Gastroesophageal sphincter (tissue), 3 donors: Measurements from ENCODE around the gene ACTN2.

Experiments used
- CTCF ChIP-seq, 4 experiments: fragments of 200-600 bp in 2 of 4; fragments of 450-650 bp in 2 of 4; sonication (generic) in 1 of 4; IDR thresholded peaks; one replicate each; pipeline ENCODE4 v1.5.1; 2017 to 2019; ENCODE audit warnings: antibody characterized with exemption in 4 of 4, mild to moderate bottlenecking in 2 of 4, moderate library complexity in 2 of 4
- POLR2A ChIP-seq, 2 donors: fragments of 450-650 bp; IDR thresholded peaks; one replicate each; pipeline ENCODE4 v1.6.1; 2017; ENCODE audit warnings: antibody characterized with exemption in 2 of 2, mild to moderate bottlenecking in 2 of 2, moderate library complexity in 1 of 2

DNA sequence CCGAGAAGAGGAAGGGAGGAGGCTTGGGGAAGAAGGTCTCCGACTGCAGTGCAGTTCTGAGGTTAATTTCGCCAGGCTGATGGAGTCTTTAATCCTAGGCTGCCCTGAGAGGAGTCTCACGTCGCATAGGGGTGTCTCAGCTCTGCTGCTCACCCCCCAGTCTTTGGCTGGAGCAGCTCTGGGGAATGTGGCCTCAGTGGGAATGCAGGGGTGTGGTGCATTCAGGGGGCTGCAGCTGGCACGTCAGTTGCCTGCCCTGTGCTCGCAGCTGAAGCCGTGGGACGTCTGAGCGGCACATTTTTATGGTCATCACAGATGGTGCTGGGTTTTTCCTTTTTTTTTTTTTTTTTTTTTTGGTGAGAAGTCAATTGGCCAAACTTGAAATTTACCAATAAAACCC is 38.2 kb downstream of the ACTN2 start:
- TF ChIP-seq POLR2A (IDR thresholded peaks at IDR 0.05) (no peak), CTCF (IDR thresholded peaks at IDR 0.05) (no peak)
